HepG2 (cell line): ENCODE measurements around the gene PMVK. TPM values are rescaled to one million over a fixed set of nuclear protein-coding genes. Genes with fewer than 3 reads are reported as not detected.

Source experiments
- CBX5 ChIP-seq: sonication (generic); formaldehyde crosslinking; IDR thresholded peaks from 2 replicates; pipeline ENCODE4 v1.4.0; 2020; ENCODE audit warnings: missing genetic modification reagents, borderline replicate concordance
- RXRB ChIP-seq: IDR thresholded peaks from 2 replicates; pipeline ENCODE4 v1.6.1; 2016; ENCODE audit warnings: borderline replicate concordance, missing genetic modification reagents, missing compliant biosample characterization
- YEATS2 ChIP-seq: sonication (generic); formaldehyde crosslinking; IDR thresholded peaks from 2 replicates; pipeline ENCODE4 v1.4.0; 2020; ENCODE audit warnings: missing genetic modification reagents, borderline replicate concordance
- ZNF136 ChIP-seq: sonication (generic); formaldehyde crosslinking; IDR thresholded peaks from 2 replicates; pipeline ENCODE4 v1.8.1; 2022; ENCODE audit warnings: low read depth, mild to moderate bottlenecking, moderate library complexity, missing genetic modification reagents
- ZNF296 ChIP-seq: sonication (generic); formaldehyde crosslinking; conservative IDR thresholded peaks from 2 replicates; pipeline ENCODE4 v1.5.0; 2020; ENCODE audit warnings: mild to moderate bottlenecking, missing genetic modification reagents
- ZNF546 ChIP-seq: sonication (generic); formaldehyde crosslinking; conservative IDR thresholded peaks from 2 replicates; pipeline ENCODE4 v1.8.1; 2023; ENCODE audit warnings: mild to moderate bottlenecking, missing genetic modification reagents
- ZNF678 ChIP-seq: sonication (generic); formaldehyde crosslinking; IDR thresholded peaks from 2 replicates; pipeline ENCODE4 v1.4.0; 2020; ENCODE audit warnings: mild to moderate bottlenecking, missing genetic modification reagents
- polyA plus RNA-seq, 8 experiments: library from polyadenylated mRNA; depleted of rRNA in 3 of 8; stranded (reverse) in 7 of 8; unstranded in 1 of 8; fragments of >200 nt; fragmentation: Illumina TruSeq in 4 of 8; extraction: Trizol in 4 of 8; gene quantifications; 2 replicates each; pipeline versions ENCODE4 v1.2.1 to v1.2.3, GENCODE V29; 2011 to 2016; ENCODE audit warnings: low read depth in 4 of 8, missing spikeins in 1 of 8, mixed read lengths in 1 of 8; ENCODE audit not compliant: insufficient read depth in 1 of 8
- total RNA-seq, 5 experiments: library from RNA; depleted of rRNA; stranded (reverse); fragments of >200 nt; fragmentation: Illumina TruSeq; extraction: Trizol; gene quantifications; 2 replicates each; pipeline ENCODE4 v1.2.3, GENCODE V29; 2016; ENCODE audit warnings: low read depth in 1 of 5
- TF ChIP-seq, protein P1 (sequence below), 2 experiments: fragments of 450-650 bp in 1 of 2; sonication (generic) in 1 of 2; formaldehyde crosslinking in 1 of 2; IDR thresholded peaks; 2 replicates each; pipeline versions ENCODE4 v1.6.1 to v1.8.0; 2016 to 2022; ENCODE audit warnings: antibody characterized with exemption in 1 of 2, mild to moderate bottlenecking in 1 of 2, missing genetic modification reagents in 1 of 2
- TF ChIP-seq, protein P2 (sequence below): sonication (generic); formaldehyde crosslinking; IDR thresholded peaks from 2 replicates; pipeline ENCODE4; 2020; ENCODE audit warnings: missing genetic modification reagents, mild to moderate bottlenecking, borderline replicate concordance
- TF ChIP-seq, protein P3 (sequence below): sonication (generic); formaldehyde crosslinking; IDR thresholded peaks from 2 replicates; pipeline ENCODE4 v1.5.0; 2020; ENCODE audit warnings: mild to moderate bottlenecking, missing genetic modification reagents
- TF ChIP-seq, protein P4 (sequence below): sonication (generic); formaldehyde crosslinking; IDR thresholded peaks from 2 replicates; pipeline ENCODE4 v1.8.0; 2022; ENCODE audit warnings: low read depth, missing genetic modification reagents

The PMVK gene
- total and polyA plus RNA-seq, 2 of the 13 experiments (the other 11 are each of a cell fraction or from before 2014, with no cell fraction given) = 3.9 to 12.6 TPM

DNA sequence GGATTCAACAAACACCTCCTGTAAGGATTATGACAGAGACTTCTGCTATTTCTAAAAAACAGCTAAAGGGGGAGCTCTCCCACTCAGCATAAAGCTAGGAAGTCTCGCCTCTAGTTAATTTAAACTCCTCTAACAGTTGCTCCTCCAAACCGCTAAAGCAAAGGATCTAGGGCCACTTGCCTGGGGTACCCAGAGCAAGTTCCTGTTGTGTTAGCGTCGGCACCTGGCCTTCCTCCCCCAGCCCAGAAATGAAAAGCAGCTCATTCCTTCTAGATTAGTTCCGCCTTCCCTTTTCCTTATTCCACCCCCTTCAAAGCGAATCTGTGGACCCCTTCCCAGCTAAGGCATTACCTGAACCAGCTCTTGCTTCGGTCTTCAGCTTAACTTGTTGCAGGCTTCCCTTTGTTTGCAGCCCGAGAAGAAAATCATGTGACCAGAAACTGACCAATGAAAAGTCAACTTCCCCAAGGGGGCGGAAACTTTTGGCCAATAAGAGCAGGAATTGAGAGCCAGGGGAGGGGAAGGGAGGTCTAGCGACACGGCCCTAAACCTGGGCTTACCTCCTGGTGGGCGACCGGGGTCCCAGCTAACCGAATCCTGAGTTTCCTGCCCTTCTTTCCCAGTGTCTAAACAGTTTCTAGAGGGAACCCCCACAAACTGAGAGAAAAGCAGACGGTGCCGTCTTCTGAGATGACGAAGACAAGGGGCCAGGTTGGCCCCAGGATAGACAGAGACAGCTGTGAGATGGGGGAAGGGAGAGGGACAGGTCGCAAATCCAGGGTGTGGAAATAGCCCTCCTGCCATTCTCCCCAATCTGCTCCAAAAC is 19.4 kb upstream of the PMVK start, which contains the start of gene PBXIP1 (continued):
- TF ChIP-seq, protein P1, sequence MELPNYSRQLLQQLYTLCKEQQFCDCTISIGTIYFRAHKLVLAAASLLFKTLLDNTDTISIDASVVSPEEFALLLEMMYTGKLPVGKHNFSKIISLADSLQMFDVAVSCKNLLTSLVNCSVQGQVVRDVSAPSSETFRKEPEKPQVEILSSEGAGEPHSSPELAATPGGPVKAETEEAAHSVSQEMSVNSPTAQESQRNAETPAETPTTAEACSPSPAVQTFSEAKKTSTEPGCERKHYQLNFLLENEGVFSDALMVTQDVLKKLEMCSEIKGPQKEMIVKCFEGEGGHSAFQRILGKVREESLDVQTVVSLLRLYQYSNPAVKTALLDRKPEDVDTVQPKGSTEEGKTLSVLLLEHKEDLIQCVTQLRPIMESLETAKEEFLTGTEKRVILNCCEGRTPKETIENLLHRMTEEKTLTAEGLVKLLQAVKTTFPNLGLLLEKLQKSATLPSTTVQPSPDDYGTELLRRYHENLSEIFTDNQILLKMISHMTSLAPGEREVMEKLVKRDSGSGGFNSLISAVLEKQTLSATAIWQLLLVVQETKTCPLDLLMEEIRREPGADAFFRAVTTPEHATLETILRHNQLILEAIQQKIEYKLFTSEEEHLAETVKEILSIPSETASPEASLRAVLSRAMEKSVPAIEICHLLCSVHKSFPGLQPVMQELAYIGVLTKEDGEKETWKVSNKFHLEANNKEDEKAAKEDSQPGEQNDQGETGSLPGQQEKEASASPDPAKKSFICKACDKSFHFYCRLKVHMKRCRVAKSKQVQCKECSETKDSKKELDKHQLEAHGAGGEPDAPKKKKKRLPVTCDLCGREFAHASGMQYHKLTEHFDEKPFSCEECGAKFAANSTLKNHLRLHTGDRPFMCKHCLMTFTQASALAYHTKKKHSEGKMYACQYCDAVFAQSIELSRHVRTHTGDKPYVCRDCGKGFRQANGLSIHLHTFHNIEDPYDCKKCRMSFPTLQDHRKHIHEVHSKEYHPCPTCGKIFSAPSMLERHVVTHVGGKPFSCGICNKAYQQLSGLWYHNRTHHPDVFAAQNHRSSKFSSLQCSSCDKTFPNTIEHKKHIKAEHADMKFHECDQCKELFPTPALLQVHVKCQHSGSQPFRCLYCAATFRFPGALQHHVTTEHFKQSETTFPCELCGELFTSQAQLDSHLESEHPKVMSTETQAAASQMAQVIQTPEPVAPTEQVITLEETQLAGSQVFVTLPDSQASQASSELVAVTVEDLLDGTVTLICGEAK (IDR thresholded peaks at IDR 0.05) = no peak
- TF ChIP-seq, protein P1 (CRISPR knock-in tag; IDR thresholded peaks at IDR 0.05) = no peak
- TF ChIP-seq, protein P2, sequence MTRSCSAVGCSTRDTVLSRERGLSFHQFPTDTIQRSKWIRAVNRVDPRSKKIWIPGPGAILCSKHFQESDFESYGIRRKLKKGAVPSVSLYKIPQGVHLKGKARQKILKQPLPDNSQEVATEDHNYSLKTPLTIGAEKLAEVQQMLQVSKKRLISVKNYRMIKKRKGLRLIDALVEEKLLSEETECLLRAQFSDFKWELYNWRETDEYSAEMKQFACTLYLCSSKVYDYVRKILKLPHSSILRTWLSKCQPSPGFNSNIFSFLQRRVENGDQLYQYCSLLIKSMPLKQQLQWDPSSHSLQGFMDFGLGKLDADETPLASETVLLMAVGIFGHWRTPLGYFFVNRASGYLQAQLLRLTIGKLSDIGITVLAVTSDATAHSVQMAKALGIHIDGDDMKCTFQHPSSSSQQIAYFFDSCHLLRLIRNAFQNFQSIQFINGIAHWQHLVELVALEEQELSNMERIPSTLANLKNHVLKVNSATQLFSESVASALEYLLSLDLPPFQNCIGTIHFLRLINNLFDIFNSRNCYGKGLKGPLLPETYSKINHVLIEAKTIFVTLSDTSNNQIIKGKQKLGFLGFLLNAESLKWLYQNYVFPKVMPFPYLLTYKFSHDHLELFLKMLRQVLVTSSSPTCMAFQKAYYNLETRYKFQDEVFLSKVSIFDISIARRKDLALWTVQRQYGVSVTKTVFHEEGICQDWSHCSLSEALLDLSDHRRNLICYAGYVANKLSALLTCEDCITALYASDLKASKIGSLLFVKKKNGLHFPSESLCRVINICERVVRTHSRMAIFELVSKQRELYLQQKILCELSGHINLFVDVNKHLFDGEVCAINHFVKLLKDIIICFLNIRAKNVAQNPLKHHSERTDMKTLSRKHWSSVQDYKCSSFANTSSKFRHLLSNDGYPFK (CRISPR knock-in tag) = no peak; the same call in 1 of the 2 replicates
- TF ChIP-seq RXRB (CRISPR knock-in tag) (peak; percentile 25; the same call in 1 of the 2 replicates), ZNF678 (CRISPR knock-in tag) (no peak), YEATS2 (CRISPR knock-in tag) (no peak), CBX5 (no peak), ZNF546 (no peak), ZNF136 (CRISPR knock-in tag) (no peak), ZNF296 (CRISPR knock-in tag) (no peak)
- TF ChIP-seq, protein P3, sequence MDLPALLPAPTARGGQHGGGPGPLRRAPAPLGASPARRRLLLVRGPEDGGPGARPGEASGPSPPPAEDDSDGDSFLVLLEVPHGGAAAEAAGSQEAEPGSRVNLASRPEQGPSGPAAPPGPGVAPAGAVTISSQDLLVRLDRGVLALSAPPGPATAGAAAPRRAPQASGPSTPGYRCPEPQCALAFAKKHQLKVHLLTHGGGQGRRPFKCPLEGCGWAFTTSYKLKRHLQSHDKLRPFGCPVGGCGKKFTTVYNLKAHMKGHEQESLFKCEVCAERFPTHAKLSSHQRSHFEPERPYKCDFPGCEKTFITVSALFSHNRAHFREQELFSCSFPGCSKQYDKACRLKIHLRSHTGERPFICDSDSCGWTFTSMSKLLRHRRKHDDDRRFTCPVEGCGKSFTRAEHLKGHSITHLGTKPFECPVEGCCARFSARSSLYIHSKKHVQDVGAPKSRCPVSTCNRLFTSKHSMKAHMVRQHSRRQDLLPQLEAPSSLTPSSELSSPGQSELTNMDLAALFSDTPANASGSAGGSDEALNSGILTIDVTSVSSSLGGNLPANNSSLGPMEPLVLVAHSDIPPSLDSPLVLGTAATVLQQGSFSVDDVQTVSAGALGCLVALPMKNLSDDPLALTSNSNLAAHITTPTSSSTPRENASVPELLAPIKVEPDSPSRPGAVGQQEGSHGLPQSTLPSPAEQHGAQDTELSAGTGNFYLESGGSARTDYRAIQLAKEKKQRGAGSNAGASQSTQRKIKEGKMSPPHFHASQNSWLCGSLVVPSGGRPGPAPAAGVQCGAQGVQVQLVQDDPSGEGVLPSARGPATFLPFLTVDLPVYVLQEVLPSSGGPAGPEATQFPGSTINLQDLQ = no peak
- TF ChIP-seq, protein P4, sequence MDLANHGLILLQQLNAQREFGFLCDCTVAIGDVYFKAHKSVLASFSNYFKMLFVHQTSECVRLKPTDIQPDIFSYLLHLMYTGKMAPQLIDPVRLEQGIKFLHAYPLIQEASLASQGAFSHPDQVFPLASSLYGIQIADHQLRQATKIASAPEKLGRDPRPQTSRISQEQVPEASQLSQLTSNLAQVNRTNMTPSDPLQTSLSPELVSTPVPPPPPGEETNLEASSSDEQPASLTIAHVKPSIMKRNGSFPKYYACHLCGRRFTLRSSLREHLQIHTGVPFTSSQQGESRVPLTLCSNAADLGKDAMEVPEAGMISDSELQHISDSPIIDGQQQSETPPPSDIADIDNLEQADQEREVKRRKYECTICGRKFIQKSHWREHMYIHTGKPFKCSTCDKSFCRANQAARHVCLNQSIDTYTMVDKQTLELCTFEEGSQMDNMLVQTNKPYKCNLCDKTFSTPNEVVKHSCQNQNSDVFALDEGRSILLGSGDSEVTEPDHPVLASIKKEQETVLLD (CRISPR knock-in tag) = no peak
